GM15510 (cell line): ENCODE results near the gene DLGAP1.

Experiments used
- POLR2A ChIP-seq: IDR thresholded peaks from 3 replicates; pipeline ENCODE4 v1.6.1; 2011; ENCODE audit warnings: borderline replicate concordance; ENCODE audit not compliant: insufficient read length; ENCODE audit errors: extremely low read depth

Gene DLGAP1

DNA sequence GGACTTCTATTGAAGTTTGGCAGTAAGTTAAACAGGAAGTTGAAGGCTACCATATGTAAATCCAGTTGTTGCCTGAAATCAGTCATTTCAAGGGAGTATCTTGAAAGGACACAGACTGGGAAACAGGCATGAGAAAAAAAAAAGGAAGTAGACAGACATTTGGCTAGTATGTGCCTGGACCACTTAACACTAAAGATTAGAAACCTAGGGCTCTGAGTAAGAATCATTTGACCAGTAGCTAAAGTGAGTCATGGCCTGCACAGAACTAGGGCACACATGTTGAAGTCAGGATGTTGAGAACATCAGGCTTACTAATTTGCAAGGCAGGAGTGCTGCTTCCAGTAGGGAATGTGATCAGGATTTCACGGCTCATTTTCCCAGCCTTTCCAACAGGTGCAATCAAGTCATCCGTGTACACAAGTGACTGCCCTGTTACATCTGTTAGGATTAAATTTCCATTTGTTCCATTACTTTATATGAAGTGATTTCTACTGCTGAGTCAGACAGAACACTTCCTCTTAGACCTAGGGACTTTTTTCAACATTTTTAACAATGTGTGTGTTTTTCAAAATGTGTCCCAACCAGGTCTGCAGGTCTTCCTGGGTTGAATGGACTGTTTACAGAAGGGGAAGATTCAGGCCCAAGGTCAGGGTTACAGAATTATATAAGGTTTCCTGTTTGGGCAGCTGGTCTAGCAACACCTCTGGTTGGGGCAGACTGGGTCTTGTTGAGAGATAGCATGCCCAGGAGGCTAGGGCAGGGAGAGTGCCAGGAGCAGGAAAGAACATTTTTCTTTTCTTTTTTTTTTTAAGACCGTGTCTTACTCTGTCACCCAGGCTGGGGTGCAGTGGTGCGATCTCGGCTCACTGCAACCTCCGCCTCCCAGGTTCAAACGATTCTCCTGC is 859.5 kb downstream of the DLGAP1 start:
- TF ChIP-seq POLR2A = no peak

DNA sequence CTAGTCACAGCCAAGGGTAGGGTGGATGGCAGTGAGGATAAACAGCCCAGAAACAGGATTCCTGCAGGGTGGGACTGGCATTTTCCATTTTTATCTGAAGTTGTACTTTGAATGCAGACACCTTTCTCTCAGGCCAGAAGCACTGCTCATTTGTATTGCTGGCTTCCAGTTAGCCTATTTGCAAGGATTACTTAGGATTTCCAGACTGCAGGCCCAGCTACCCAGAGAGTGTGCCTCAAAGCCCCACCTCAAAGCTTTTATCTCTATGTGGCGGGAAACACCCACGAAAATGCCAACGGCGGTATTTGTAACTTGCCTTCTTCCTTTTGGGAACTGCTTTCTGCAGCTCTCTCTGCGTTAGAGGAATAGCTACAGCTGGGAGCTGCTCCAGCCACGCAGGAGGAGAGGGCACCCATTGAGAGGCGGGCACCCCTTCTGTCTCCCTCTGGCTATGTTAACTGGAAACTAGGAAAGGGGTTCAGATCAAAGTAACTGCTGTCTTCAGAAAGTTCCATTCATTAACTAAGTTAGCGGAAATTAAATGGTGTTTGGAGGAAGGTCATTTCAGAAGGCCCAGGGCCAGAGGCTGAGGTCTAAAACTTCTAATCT is 860.2 kb downstream of the DLGAP1 start:
- no peak for TF ChIP-seq POLR2A

DNA sequence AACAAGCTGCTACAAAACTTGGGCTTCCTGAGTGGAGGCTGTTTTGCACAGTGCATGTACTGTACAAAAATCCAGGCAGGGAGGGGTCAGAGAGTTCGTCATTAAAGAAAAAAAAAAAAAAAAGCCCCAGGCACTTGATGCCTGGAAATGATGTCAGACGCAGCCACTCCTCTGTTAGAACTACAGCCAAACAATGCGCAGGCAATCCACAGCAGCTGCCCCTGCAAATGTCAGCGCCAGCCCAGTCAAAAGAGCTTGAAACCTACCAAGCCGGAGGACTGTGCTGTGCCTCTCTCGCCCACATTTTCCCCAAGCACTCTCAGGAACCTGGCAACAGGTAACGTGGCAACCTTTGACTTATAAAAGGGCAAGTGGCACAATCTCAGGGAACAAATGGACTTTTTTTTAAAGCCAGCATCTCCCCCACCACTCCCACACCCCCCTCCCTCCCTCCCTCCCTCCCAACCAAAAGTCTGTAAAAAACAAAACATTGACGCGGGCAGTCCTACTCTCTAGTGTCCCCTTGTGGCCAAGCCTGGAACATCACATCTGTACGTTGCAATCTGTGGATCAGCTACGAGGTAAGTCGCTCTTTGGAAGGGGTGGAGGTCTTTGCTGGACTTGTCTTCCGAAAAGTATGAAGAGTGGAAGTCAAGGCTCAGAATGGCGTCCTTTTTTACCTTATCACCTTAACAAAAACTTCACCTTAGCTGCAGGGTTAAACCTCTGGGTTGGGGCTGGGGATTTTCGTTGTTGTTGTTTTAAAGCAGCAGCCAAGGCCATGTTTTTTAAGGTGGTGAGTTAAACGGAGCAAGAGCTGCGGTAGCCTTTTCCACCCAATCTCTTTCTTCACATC is 861.0 kb downstream of the DLGAP1 start:
- TF ChIP-seq POLR2A = peak; percentile 34

DNA sequence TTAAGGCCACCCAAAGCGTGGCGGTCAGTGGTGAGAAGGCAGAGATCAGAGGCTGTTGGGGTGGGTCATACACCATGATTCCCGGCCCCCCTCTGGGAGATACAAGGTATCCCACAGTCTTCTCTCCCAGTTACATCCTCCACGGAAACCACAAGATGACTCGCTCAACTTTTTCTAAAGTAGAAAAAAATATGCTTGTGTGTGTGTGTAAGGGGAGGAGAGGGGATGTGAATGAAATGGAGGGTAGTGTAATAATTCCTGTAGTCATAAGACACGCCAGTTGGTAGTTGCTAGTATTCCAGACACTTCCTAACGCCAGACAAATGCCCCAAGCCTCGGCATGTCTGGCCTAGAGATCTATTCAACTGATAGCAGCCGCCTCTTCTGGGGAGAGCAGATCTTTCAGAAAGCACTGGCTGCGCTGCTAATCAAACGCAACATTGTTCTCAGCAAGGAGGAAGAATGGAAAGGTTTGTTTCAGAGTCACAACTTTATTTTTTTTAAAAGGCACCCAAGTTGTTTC is 861.7 kb downstream of the DLGAP1 start:
- no peak for TF ChIP-seq POLR2A

DNA sequence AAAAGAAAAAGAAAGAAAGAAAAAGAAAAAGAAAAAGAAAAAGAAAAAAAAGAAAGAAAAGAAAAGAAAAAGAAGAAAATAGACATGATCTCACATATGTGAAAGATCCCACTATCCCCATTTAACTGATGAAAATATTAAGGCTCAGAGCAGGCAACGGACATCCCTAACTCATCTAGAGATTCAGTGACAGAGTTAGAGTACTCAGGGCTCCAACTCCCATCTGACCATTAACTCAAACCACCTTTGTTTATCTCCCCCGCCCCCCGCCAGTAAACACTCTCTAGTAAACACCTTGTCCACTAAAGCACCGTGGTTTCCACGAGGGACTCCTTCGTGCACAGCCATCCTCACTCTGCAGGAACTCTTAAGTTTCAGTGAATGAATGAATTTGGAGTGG is 862.2 kb downstream of the DLGAP1 start:
- TF ChIP-seq POLR2A = no peak

DNA sequence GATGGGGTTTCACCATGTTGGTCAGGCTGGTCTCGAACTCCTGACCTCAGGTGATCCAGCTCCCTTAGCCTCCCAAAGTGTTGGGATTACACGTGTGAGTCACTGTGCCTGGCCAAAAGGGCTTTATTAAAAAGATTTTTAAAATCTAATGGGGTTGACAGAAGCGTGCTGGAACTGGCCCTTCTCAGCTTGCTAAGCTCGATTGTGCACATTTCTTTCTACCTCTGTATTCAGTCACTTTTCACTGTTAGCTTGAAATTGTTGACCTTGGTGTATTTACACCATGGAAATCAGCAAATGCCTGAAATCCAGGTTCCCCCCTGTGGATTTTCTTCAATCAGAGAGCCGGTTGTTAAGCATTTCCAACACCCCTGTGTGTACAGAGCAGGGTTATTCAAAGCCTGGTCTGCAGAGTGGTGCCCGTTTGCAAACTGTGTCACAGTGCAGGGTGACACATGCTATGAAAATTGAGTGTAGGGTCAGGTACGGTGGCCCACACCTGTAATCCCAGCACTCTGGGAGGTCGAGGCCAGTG is 864.9 kb downstream of the DLGAP1 start:
- TF ChIP-seq POLR2A = no peak

DNA sequence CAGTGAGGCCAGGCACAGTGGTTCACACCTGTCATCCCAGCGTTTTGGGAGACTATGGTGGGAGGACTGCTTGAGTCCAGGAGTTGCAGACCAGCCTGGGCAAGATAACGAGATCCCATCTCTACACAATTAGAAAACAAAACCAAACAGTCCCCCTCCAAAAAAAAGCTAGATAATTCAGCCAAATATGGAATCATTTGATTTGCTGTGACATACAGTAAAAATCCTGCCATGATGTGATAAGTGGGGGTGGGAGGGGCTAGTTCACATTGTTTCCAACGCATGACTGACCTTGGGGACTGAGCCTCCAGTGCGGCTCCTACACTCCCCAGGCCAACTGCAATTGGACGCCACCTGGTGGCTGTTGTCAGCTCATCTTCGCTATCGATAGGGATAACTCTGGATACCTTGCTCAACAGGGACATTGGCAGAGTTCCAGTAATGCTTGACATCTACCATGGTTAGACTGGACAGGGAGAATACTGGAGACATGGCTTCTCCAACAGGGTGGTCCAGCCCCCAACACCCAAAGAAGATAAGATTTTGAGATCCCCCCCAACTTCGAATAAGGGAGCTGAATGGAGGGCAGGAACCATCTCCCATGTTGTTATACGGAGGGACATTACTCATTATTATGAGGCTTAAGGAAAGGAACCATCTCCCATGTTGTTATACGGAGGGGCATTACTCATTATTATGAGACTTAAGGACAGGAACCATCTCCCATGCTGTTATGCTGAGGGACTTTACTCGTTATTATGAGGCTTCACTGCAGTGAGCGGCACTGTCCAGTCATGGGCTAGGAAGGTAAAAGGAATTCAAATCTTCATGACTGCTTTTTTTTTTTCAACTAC is 869.2 kb downstream of the DLGAP1 start:
- no peak for TF ChIP-seq POLR2A

DNA sequence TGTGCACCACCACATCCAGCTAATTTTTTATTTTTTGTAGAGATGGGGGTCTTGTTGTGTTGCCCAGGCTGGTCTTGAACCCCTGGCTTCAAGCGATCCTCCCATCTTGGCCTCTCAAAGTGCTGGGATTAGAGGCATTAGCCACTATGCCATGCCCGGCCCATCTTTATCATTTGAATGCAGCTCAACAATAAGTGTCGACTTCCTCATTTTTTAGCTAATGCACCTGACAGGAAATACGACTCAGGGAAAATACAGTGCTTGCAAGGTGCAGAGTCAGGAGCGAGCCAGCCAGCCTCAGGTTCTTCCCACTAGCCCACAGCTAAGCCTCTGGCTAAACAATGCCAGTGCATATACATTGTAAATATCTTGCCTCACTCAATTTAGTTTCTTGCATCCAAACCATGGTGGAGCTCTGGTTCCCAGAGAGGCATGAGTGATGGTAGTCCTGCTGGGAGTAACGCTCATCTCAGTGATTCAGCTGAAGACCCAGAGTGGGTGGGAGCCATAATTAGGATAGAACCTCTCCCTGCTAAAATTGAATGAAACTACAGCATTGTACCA is 870.1 kb downstream of the DLGAP1 start:
- TF ChIP-seq POLR2A = no peak

DNA sequence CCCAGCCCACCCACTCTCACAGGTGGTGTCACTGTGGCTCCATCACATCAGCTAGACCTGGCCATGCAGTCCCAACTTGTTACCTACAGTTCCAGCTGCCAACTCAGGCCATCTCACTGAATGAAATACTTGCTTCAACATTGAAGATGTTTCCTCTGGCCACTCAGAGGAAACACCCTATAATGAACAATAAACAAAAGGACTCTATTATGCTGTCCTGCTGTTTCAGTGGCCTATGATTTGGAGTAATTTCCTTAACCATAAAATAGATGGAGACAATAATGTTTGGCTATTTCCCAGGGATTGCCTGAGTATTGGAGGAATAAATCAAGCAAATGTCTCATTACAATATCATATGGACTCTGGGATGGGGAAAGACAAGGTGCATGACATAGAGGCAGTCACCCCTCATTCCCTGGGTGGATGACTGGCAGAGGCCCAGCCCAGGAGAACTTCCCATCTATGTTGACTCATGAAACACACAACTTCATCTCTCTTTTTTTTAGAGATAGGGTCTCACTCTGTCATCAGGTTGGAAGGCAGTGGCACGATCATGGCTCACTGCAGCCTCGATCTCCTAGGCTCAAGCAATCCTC is 870.7 kb downstream of the DLGAP1 start:
- TF ChIP-seq POLR2A = no peak

DNA sequence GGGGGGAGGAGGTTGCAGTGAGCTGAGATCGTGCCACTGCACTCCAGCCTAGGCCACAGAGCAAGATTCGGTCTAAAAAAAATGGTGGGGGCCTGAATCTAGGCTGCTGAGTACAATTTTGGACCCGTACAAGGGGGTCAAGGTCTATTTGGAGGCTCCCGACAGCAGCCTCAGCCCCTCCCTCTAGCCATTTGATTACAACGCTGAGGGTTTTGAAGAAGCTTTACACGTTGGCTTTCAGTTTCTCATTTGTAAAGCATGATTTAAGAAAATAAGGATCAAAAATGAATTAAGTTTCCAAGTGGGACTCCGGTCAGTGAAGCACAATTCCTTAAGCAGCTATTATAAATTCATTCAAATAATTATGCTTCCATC is 871.2 kb downstream of the DLGAP1 start:
- TF ChIP-seq POLR2A = no peak

DNA sequence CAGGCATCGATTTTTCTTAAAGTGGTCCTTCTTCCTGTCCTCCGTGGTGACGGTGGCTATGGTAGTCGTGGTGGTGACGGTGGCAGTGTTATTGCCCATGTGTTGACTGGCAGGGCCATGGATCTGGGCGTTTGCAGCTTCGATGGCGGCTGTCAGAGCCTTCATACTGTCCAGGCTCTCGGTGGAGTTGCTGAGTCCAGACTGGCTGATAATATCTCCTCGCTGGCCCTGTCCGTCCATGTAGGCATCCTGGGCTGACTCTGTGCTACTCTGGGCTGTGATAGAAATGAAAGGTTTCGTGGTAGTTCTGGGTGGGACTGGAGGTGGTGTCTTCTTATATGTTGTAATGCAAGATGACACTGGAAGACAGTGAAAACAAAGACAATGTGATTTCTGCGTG is 873.2 kb downstream of the DLGAP1 start:
- no peak for TF ChIP-seq POLR2A

DNA sequence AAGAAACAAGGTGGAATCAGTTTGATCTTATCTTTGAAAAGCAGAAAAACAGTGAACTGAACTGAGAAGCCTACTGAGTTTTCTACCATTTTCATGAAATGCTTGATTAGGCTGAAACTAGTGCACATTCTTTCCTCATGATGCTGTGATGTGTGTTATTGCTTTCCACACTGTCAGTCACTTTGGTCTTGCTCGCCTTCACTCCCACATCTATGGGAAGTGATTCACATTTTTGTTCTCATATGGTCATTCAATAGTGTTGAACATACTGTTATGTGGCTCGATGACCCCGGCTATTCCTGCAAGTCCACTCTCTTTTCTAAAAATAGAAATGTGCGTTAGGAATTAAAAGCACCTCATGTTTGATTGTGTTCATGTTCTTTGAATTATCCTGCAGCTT is 875.4 kb downstream of the DLGAP1 start:
- no peak for TF ChIP-seq POLR2A

DNA sequence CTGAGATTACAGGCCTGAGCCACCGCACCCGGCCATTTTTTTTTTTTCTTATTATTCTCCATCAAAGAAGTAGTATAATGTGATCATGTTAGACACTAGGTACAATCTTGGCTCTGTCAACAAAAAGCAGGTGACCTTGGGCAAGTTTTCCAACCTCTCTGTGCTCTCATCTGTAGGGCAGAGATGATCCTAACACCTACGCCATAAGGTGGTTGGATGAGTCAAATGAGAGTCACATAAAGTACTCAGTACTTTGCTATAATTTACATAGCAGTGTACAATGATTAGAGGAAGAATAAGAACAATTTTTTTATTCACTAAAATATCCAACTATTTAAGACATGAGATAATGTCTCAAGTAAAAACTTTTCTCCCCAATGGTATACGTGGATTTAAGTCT is 876.5 kb downstream of the DLGAP1 start:
- no peak for TF ChIP-seq POLR2A

DNA sequence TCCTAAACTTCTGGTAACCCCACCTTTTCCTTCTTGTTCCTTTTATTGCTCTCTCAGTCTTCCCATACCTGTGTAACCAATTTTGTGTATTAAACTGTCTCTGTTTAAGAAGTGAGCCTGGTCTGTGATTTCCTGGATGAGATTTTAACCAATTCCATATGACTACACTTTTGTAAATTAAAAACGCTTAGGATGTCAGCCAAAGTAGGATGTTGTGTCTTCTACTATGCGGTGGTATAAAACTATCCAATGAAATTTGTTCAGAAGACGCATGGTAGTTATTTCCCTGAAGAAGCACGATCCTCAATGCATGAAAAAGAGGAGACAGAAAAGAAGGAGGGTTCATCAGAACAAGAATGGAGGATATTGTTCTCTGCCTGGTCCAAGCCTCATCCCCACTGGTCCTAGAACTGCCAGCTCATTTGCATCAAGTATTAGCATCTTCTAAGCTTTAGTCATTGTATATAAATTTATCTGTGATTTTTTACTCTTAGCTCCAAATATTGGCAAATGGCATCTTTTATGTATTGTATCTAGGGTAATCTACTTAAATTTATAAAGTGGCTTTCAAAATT is 877.7 kb downstream of the DLGAP1 start:
- no peak for TF ChIP-seq POLR2A

DNA sequence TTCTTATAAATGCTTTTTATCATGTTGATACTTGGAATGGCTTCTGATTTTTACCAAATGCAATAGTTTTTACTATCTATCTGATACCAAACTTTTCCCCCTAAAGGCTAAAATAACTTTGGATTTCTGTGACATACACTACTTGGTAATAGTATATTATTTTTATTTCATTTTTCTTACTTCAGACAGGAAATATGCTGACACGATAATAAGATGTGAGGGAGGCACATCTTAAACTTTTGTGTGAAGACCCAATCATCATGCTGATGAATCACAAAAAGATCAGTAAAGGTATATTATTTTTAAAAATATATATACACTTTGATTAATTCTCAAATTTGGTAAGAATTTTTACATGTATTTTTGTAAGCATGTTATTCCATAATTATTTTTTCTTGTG is 882.3 kb downstream of the DLGAP1 start:
- no peak for TF ChIP-seq POLR2A
